ENCODE results near the gene LRRC56. TPM values are rescaled to one million over a fixed set of nuclear protein-coding genes. Genes with fewer than 3 reads are reported as not detected.
A peak's percentile ranks its signal among the peaks of the same experiment; 100 is the strongest.

The LRRC56 gene
- total and polyA plus RNA-seq, 2 of the 13 experiments (the other 11 are each of a cell fraction or from before 2014, with no cell fraction given), result 0.11 to 0.29 TPM

DNA sequence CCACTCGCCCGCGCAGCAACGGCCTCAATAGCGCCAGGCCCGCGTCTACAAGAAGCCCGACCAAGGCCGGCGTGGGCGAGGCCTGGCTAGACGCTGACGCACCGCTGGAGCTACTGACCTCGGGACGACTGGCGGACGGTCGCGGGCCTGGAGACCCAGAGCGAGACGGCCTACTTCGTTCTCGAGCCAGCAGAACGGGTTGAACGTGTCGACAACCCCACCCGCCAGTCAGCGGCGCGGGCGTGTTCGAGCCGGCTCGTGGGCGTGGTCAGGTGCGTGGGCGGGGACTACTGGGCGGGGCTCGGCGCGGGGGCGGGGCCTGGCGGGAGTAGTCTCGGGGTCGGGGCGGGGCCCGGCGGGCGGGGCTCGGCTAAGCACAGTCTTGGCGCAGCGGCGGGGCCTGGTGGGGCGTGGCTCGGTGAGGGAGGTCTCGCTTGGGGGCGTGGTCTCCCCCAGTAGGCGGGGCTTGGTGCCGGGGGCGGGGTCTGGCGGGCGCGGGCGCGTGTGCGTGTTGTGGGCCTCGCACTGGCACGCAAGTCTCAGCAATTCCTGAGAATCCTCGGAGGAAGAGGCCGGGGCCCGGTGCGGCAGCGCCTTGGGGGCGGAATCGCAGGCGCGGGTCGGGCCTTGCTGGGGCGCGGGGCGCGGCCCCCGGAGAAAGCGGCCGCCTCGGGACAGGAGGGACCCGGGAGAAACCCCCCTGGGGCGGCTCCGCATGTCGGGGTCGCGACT lies 30.2 kb upstream of the LRRC56 start, which contains the start of gene RNH1 (continued):
- no peak; the same call in 1 of the 2 replicates for TF ChIP-seq MED1 (CRISPR knock-in tag; IDR thresholded peaks at IDR 0.05)
- peak; percentile 96 for TF ChIP-seq SP4 (CRISPR knock-in tag; IDR thresholded peaks at IDR 0.05)
- TF ChIP-seq CHD2 (IDR thresholded peaks at IDR 0.05; ENCODE audit: low read depth, low read length), result no peak
- TF ChIP-seq ZFP36L2 (CRISPR knock-in tag; IDR thresholded peaks at IDR 0.05), result no peak
- TF ChIP-seq ZNF616 (CRISPR knock-in tag; IDR thresholded peaks at IDR 0.05; ENCODE audit: low read depth), result no peak
- no peak for TF ChIP-seq ZNF597 (CRISPR knock-in tag; IDR thresholded peaks at IDR 0.05)
- no peak for TF ChIP-seq ZNF564 (CRISPR knock-in tag; IDR thresholded peaks at IDR 0.05)
- no peak for TF ChIP-seq ZNF570 (CRISPR knock-in tag; IDR thresholded peaks at IDR 0.05; ENCODE audit: borderline replicate concordance)
- no peak for TF ChIP-seq CBX2 (IDR thresholded peaks at IDR 0.05; ENCODE audit: low read depth, low read length)
- no peak for TF ChIP-seq CBX2 (CRISPR knock-in tag; IDR thresholded peaks at IDR 0.05; ENCODE audit: low read depth)
- no peak for TF ChIP-seq ZNF704 (CRISPR knock-in tag; IDR thresholded peaks at IDR 0.05; ENCODE audit: borderline replicate concordance)
- no peak for TF ChIP-seq ZNF782 (CRISPR knock-in tag; IDR thresholded peaks at IDR 0.05; ENCODE audit: borderline replicate concordance)
- TF ChIP-seq, protein P1, sequence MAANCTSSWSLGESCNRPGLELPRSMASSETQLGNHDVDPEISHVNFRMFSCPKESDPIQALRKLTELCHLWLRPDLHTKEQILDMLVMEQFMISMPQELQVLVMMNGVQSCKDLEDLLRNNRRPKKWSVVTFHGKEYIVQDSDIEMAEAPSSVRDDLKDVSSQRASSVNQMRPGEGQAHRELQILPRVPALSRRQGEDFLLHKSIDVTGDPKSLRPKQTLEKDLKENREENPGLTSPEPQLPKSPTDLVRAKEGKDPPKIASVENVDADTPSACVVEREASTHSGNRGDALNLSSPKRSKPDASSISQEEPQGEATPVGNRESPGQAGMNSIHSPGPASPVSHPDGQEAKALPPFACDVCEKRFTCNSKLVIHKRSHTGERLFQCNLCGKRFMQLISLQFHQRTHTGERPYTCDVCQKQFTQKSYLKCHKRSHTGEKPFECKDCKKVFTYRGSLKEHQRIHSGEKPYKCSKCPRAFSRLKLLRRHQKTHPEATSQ (CRISPR knock-in tag; IDR thresholded peaks at IDR 0.05; ENCODE audit: borderline replicate concordance), result peak; percentile 32; the same call in 1 of the 2 replicates
- TF ChIP-seq ZNF205 (CRISPR knock-in tag; IDR thresholded peaks at IDR 0.05), result no peak
- no peak for TF ChIP-seq SP140L (CRISPR knock-in tag; IDR thresholded peaks at IDR 0.05; ENCODE audit: borderline replicate concordance)
- TF ChIP-seq ZNF639 (CRISPR knock-in tag; conservative IDR thresholded peaks at IDR 0.05), result no peak
- no peak for TF ChIP-seq ZNF773 (CRISPR knock-in tag; IDR thresholded peaks at IDR 0.05; ENCODE audit: borderline replicate concordance)
- no peak for TF ChIP-seq DNMT3B (CRISPR knock-in tag; conservative IDR thresholded peaks at IDR 0.05)
- TF ChIP-seq NFE2L2 (IDR thresholded peaks at IDR 0.05; ENCODE audit: low read length), result no peak
- TF ChIP-seq SNAPC5 (CRISPR knock-in tag; IDR thresholded peaks at IDR 0.05; ENCODE audit: borderline replicate concordance), result 0 out of 2 replicates have a peak, but pooled peaks have one; percentile 48
- TF ChIP-seq CENPT (CRISPR knock-in tag; IDR thresholded peaks at IDR 0.05; ENCODE audit: low read depth), result 0 out of 2 replicates have a peak, but pooled peaks have one; percentile 49
- TF ChIP-seq HDAC1 (CRISPR knock-in tag; IDR thresholded peaks at IDR 0.05), result peak; percentile 82; the same call in 1 of the 2 replicates
- TF ChIP-seq ZNF460 (CRISPR knock-in tag; IDR thresholded peaks at IDR 0.05; ENCODE audit: borderline replicate concordance), result no peak
- TF ChIP-seq ZKSCAN8 (CRISPR knock-in tag; IDR thresholded peaks at IDR 0.05; ENCODE audit: borderline replicate concordance), result no peak
